ENCODE data around the gene GPR108.
A peak's percentile ranks its signal among the peaks of the same experiment; 100 is the strongest.

GPR108 gene

GRCh38 chr19:6737873-6738786, 750 bp upstream of the GPR108 start:
- peak; percentile 38 for DNase-seq (ENCODE audit: low read depth, low spot score)

- DNase-seq (ENCODE audit: low read depth, low spot score), result no peak
These were observed 480 bp downstream of the GPR108 start for GRCh38 chr19:6736917-6737283.

- DNase-seq (ENCODE audit: low read depth, low spot score), result peak; percentile 28
These were observed 1.0 kb downstream of the GPR108 start for GRCh38 chr19:6736169-6736916.

GRCh38 chr19:6735181-6735911, 2.0 kb downstream of the GPR108 start:
- no peak for DNase-seq (ENCODE audit: low read depth, low spot score)

GRCh38 chr19:6734096-6734696, 3.2 kb downstream of the GPR108 start:
- no peak for DNase-seq (ENCODE audit: low read depth, low spot score)

- DNase-seq (ENCODE audit: low read depth, low spot score), result no peak
These were observed 3.9 kb downstream of the GPR108 start for GRCh38 chr19:6733338-6734095.

GRCh38 chr19:6732803-6733337, 4.5 kb downstream of the GPR108 start:
- DNase-seq (ENCODE audit: low read depth, low spot score), result no peak

GRCh38 chr19:6731822-6732221, 5.6 kb downstream of the GPR108 start:
- no peak for DNase-seq (ENCODE audit: low read depth, low spot score)

GRCh38 chr19:6730941-6731670, 6.3 kb downstream of the GPR108 start:
- DNase-seq (ENCODE audit: low read depth, low spot score), result no peak

GRCh38 chr19:6730153-6730804, 7.1 kb downstream of the GPR108 start:
- no peak for DNase-seq (ENCODE audit: low read depth, low spot score)

GRCh38 chr19:6729573-6730152, 7.7 kb downstream of the GPR108 start:
- DNase-seq (ENCODE audit: low read depth, low spot score), result no peak

- no peak for DNase-seq (ENCODE audit: low read depth, low spot score)
These were observed 9.0 kb downstream of the GPR108 start for GRCh38 chr19:6728346-6728745.

GRCh38 chr19:6725513-6726231, 11.7 kb downstream of the GPR108 start:
- no peak for DNase-seq (ENCODE audit: low read depth, low spot score)

GRCh38 chr19:6724631-6725492, 12.5 kb downstream of the GPR108 start:
- DNase-seq (ENCODE audit: low read depth, low spot score), result no peak

- no peak for DNase-seq (ENCODE audit: low read depth, low spot score)
These were observed 13.6 kb downstream of the GPR108 start for GRCh38 chr19:6723738-6724137.

GRCh38 chr19:6723108-6723618, 14.2 kb downstream of the GPR108 start:
- DNase-seq (ENCODE audit: low read depth, low spot score), result no peak

- no peak for DNase-seq (ENCODE audit: low read depth, low spot score)
These were observed 15.6 kb downstream of the GPR108 start for GRCh38 chr19:6721773-6722172.
